ENCODE results near the gene PEMT.

- TF ChIP-seq RCOR1 (IDR thresholded peaks at IDR 0.05; ENCODE audit: low read depth, low read length): no peak
- no peak for TF ChIP-seq GATA3 (IDR thresholded peaks at IDR 0.05; ENCODE audit: borderline replicate concordance)
- no peak for TF ChIP-seq CTCF (IDR thresholded peaks at IDR 0.05)
- no peak for TF ChIP-seq USF2 (IDR thresholded peaks at IDR 0.05)
- no peak for TF ChIP-seq CEBPB (IDR thresholded peaks at IDR 0.05)
- no peak for TF ChIP-seq NPAS2 (CRISPR knock-in tag; IDR thresholded peaks at IDR 0.05; ENCODE audit: borderline replicate concordance)
- no peak for TF ChIP-seq JUN (IDR thresholded peaks at IDR 0.05)
- no peak for TF ChIP-seq POLR2A (IDR thresholded peaks at IDR 0.05; ENCODE audit: low read length)
- no peak for TF ChIP-seq SMC3 (IDR thresholded peaks at IDR 0.05)
- TF ChIP-seq REST (IDR thresholded peaks at IDR 0.05): no peak
- no peak for TF ChIP-seq MAFK (IDR thresholded peaks at IDR 0.05; ENCODE audit: partially characterized antibody)
- no peak for TF ChIP-seq CBX8 (IDR thresholded peaks at IDR 0.05)
- TF ChIP-seq HDAC2 (IDR thresholded peaks at IDR 0.05): no peak
These were observed 54.8 kb downstream of the PEMT start for GRCh38 chr17:17536702-17537101.
